ENCODE measurements around the gene TMA7. TPM values are rescaled to one million over a fixed set of nuclear protein-coding genes. Genes with fewer than 3 reads are reported as not detected.

TMA7 gene
- 100 to 1,000 TPM; 239 to 266 (median 255) TPM for total RNA-seq

DNA sequence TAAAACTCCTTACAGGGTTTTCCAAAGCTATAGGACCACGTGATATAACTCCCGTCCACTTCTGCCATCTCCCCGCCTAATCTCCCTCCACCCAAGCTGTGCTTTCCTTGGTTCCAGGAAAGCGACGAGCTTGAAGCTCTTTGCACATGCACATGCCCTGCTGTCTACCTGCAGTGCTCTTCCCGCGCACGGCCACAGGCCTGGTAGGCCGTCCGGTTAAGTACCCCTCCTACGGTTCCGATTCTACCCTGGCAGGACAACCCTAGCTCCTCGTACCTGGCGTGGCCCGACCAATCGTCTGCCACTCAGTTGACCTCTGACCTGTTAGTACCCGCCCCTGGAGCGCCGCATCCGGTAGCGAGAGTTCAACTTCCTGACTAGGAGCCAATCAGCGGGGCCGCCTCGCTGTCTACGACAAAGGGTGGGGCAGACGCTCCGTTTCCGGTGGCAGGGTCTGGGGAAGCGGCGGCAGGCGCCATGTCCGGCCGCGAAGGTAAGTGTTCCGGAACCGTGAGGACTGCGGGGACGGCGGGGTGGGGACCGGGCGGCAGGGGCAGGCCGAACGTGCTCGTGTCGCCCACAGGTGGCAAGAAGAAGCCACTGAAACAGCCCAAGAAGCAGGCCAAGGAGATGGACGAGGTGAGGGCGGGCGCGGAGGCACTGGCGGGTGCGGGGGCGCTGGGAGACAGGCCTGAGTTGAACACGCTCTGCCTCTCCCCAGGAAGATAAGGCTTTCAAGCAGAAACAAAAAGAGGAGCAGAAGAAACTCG is at the start of gene TMA7, which contains the start of gene CCDC51:
TMA7 (plus strand) TSS at position 438 of the 770 bp plus-strand sequence; CDS start at position 478, 40 bp downstream.
CCDC51 (minus strand) TSS at position 300 of the 770 bp plus-strand sequence. CDS start 4,991 bp downstream, outside the sequence.
- TF ChIP-seq CTCF (IDR thresholded peaks at IDR 0.05), result no peak
- ATAC-seq (ENCODE audit: low FRiP score), result peak; percentile 97
- peak; percentile 97 for DNase-seq (ENCODE audit: low spot score)

GRCh38 chr3:48394391-48394790 is 45.7 kb upstream of the TMA7 start:
- DNase-seq (ENCODE audit: low spot score) (no peak), ATAC-seq (ENCODE audit: low FRiP score) (no peak)
- TF ChIP-seq CTCF (IDR thresholded peaks at IDR 0.05), result no peak

- no peak for TF ChIP-seq CTCF (IDR thresholded peaks at IDR 0.05)
- ATAC-seq (ENCODE audit: low FRiP score), result no peak
- DNase-seq (ENCODE audit: low spot score), result no peak
These were observed 44.3 kb upstream of the TMA7 start for GRCh38 chr3:48395714-48396113.

DNA sequence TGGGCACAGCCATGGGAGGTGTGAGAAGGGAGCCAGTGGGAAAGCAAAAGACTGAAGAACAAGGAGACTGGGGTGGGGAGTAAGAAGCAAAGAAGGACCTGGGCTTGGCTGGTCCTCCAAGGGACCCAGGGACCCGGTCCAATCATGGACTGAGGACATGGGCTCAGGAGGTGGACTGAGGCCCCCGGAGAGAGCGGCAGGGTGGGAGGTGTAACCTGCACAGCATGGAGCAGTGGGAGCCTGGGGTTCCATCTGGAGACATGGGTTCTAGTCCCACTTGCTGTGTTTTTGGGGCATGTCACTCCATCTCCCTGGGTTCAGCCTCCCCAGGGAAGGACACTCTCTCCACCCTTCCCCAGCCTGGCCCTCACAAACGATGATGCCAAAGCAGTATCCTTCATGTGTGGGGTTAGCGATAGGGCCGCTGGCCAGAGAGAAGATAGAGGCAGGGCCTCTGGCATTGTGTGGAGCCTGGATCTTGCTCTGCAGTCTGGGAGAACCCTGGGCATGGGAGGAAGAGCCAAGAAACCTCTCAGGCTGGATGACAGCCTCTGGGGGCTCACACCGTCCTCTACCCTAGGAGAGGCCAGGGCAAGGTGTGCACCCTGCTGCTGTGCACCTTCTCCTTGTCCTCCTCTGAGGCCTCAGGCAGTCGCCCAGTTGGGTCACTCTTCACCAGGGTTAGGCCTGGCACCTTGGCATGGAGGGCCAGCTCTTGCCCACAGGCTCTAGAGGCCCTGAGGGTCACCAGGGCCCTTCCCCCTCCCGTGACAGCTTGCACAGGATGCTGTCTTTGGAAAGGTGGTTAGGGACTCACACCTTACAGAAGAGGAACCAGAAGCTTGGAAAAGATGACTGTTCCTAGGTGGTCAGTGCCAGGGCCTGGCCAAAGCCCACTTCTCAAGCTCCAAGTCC is 42.0 kb upstream of the TMA7 start:
- no peak for DNase-seq (ENCODE audit: low spot score)
- TF ChIP-seq CTCF (IDR thresholded peaks at IDR 0.05), result no peak
- no peak for ATAC-seq (ENCODE audit: low FRiP score)

GRCh38 chr3:48398701-48399386 is 41.2 kb upstream of the TMA7 start:
- no peak for DNase-seq (ENCODE audit: low spot score)
- TF ChIP-seq CTCF (IDR thresholded peaks at IDR 0.05), result no peak
- ATAC-seq (ENCODE audit: low FRiP score), result no peak

- TF ChIP-seq CTCF (IDR thresholded peaks at IDR 0.05), result no peak
- no peak for ATAC-seq (ENCODE audit: low FRiP score)
- no peak for DNase-seq (ENCODE audit: low spot score)
These were observed 40.5 kb upstream of the TMA7 start for GRCh38 chr3:48399387-48400172.
